Glomerular endothelial cell (primary cell): ENCODE results near the gene HRAS. TPM values are rescaled to one million over a fixed set of nuclear protein-coding genes. Genes with fewer than 3 reads are reported as not detected.
"Not testable (repeated sequence)": the region's sequence is repeated elsewhere in the genome, so short reads cannot be mapped to it uniquely, and the experiment has no call there.

ENCODE experiments used
- DNase-seq: peaks from one replicate; pipeline ENCODE4 v3.0.0-alpha.2; 2011; ENCODE audit warnings: low read depth, low spot score; ENCODE audit errors: extremely low read depth
- total RNA-seq: library from RNA; depleted of rRNA; stranded (reverse); fragments of >200 nt; gene quantifications from 2 replicates; pipeline ENCODE4 v1.2.3, GENCODE V29; 2015

HRAS gene
- total RNA-seq: 47.5 and 60.5 TPM in 2 replicates

DNA sequence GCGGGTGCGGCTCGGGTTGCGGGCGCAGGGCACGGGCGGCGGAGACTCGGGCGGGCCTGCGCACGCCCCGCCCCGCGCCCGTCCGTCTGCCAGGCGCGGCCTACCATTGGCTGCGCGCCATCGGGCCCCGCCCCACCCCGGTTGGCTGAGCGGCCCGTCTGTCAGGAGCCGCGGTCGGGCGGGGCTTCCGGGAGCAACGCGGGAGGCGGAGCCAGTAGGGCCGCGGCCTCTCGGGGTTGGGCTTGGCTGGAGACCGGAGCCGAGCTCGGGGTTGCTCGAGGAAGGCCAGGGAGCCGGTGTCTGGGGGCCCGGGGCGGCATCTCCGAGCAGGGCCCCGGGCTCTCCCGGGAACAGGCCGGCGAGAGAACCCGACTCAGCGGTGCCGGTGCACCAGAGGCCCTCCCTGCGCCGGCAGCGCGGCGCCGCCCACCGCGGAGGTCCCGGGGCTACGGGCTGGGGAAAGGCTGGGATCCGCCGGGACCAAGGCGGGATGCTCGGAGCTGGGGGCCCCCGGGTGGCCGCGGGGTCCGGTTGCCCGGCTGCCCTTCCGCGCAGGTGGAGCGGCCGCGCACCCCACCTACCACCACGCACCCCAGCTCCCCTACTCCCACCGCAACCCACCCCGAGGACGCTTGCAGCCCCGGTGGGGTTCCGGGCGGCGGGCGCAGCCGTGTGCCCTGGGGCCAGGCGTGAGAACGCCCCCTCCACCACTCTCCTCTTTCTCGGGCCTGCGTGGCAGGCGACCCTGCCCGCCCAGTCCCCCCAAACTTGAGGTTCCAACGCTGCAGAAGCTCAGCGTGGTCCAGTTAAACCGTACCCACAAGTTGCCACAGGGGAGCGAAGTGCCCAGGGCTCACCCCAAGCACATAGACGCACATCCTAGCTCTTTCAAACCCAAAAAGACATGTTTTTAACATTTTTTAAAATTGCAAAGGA lies at the start of gene HRAS:
Gene HRAS (minus strand): TSS at position 58 of the 936 bp plus-strand sequence.
- DNase-seq: peak; percentile 14

DNA sequence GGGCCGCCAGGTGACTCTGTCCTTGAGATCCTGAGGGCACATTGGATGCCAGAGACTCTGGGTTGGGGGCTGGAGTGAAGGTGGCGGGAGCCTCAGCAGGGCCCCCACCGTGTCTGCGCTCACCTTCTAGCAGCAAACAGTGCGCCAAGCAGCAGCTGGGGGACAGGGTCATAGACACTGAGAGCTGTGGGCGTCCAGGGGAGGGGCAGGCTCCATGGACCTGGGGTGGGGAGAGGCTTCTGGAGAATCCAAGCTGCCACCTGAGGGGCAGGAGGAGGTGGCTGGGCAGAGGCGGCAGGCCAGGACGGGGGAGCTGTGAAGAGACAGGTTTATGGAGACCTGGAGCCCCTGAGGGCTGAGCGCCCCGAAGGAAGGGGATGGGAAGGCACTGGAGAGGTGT lies 48.9 kb upstream of the HRAS start:
- DNase-seq: no peak

DNA sequence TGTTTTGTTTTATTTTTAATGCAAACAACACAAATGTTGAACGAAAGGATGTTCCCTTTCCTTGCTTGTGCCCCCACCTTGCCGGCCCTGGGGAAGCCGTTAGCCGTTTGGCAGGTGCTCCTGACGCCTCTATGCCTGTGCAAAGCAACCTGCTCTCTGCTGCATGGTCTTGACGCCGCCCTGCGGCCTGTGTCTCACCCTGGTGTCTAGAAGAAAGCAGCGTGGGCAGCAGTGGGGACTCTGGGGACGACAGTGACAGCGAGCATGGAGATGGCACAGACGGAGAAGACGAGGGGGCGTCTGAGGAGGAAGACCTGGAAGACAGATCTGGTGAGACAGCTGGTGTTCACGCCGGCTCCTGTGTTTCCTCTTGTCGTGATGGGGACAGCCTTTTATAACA lies 46.4 kb upstream of the HRAS start:
- DNase-seq: no peak

DNA sequence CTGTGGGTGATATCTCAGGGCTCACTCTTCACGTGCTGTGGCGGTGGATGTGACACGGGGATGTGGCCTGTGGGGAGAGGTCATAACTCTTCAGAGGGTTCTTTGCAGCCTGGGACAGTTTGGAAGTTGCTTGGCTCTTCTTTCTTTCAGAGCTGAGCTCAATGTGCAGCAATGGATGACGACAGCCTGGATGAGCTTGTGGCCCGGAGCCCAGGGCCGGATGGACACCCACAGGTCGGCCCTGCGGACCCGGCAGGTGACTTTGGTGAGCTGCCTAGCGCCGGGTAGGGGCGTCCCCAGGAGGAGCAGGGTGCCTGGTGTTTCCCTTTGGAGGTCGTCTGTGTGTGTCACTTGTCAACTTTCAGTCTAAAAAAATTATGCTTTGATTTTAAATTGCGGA lies 46.0 kb upstream of the HRAS start:
- no peak for DNase-seq

DNA sequence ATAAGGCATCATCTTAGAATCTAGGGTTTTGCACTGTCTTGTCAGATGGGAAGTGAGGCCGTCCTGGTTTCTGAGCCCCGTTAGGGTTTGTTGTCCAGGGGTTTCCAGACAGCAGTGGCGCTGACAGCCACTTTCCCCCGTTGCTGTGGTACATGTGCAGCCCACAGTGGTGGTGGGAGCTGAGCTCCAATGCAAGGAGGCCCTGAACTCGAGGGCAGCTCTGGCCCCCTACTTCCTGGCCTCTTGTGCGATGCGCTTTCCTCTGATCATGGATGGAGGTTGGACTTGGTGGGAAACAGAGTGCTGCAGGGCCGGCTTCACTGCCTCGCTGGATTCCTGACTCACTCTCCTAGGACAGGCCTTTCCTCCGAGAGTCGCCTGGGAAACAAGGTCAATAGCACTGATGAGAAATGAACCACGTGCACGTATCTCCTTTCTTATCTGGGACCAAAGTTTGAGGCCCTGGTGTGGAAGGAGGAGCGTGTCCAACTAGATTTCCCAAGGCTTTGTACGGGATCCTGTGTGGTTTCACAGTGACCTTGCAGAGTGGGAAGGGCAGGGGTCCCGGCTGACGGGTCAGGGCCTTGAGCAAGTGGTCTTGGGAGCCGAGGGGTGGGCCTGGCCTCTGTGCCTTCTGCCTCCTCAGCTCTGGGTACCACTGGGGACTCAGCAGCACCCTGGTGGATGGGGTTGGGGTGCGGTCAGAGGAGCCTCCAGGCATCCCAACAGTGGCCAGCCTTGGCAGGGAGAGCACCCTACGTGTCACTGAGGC lies 44.6 kb upstream of the HRAS start:
- no peak for DNase-seq

DNA sequence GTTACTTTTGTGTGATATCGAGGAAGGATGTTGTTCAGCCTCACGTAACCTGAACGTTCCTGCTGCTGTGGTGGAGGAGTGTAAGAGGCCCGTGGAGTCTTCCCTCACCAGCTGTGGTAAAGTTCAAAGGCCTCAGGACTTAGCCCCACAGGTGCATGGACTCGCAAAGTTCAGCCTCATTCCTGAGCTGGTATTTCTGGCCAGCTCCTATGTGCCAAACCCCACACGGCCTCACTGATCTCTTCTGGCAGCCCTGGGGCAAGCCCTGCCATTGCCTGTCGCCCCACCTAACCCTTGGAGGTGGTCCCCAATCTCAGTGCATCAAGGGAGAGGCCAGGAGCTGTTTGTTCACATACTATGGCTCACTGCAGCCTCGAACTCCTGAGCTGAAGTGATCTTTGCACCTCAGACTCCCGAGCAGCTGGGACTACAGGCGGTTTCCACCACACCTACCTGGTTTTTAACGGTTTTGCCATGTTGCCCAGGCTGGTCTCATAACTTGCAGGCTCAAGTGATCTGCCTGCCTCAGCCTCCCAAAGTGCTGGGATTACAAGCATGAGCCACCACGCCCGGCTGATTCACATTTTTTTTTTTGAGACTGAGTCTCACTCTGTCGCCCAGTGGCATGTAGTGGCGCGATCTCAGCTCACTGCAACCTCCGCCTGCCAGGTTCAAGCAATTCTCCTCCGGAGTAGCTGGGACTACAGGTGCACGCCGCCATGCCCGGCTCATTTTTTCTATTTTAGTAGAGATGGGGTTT lies 43.1 kb upstream of the HRAS start:
- no peak for DNase-seq

DNA sequence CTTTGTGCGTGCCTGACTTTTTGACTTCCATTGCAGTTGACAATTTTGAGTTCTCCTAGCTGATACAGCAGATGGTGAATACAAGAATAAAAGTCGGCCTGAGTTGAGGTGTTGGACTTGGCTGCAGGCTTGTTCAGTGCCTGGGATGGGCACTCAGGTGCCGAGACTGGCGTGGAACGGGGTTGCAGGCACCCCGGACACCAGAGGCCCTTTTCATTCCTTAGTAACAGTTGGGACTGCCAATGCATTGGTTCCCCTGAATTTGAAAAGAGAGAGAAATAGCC lies 42.2 kb upstream of the HRAS start:
- no peak for DNase-seq

DNA sequence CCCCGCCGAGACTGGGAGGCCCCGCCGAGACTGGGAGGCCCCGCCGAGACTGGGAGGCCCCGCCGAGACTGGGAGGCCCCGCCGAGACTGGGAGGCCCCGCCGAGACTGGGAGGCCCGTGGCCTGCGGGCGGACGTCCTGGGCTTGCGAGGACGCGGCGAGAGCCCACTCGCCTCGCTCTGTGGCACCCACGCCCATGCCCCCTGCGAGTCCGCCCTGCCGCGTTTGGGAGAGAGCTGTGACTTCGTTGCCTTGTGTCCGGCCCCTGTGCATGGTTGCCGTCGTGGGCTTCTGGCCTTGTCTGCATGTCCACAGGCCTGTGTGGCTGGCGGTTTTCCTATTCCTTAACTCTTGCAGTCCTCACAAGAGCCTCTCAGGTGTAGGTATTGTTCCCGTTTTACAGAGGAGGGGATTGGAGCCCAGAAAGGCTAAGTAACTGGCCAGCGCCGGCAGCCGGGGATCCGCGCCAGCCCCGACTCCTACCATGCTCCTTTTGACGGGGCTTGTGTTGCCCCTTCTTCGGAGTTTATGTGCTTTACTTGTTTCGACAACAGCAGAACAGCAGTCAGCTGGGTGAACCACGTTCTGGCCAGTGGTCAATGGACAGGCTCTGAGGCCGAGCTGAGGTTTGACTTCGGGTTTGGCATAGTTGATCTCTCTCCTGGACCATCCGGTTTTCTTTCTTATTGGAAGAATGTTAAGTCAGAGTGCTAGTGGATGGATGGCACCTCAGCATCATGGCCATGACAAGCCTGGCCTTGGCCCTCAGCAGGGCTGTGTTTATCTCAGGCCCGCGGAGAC lies 41.6 kb upstream of the HRAS start:
- DNase-seq: no peak

DNA sequence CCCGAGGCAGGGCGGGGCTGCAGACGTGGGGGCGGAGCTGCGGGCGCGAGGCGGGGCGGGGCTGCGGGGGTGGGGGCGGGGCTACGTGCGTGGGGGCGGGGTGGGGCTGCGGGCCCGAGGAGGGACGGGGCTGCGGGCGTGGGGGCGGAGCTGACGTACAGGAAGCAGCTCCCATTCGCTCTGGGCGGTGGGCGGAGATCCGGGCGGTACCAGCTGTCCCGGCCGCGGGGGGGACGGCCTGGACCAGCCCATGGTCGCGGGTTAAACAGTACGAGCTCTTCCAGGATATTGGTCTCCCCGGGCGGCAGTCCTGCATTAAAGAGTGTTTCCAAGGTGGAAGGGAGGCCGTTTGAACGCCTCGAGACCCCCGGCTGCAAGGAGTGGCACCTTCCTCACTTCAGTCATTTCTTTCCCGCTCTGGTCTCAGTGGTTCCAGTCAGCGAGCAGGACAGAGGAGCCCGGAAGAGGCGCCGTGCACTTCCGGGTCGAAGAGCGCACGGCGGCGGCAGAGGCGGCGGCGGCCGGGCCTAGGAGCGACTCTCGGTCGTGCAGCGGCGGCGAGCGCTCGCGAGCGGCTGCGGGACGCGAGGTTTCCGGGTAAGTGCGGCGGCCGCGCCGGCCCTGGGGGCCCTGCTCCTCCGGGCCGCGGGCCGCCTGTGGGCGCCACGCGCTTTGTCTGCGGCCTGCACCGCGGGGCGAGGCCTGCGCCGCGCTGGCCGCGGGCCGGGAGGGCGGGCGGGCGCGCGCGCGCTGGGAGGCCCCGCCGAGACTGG lies 40.8 kb upstream of the HRAS start, which contains the start of gene PHRF1:
Gene PHRF1 (plus strand): TSS at position 475 of the 773 bp plus-strand sequence. CDS start 5,043 bp downstream, outside the sequence.
- peak; percentile 72 for DNase-seq

DNA sequence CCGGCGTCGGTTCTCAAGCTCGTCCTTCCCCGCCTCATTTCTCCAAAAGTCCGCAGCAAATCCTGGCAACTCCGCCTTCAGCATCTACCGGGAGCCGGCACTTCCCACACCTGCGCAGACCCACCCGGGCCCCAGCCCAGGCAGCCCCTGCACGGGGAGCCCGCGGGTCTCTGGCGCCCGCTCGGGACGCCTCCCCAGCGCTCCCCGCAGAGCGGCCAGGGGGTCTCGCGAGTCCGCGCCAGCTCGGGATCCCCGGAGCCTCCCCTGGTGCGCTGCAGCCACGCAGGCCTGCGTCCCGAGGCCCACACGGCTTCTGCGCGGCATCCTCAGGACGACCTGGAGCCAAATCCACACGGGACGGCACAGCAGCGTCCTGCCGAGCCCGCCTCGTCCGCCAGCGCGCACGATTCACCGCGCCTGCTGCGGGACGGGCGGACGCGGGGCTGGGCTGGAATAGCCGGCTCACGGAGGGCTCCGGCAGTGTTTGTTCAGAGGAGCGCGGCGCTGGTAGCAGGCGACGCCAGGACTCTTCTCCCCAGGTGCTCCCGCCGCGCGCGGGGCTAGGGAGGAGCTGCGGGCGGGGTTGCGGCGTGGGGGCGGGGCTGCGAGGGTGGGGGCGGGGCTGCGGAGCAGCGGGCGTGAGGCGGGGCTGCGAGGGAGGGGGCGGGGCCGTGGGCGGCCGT lies 40.1 kb upstream of the HRAS start:
- DNase-seq: no peak

DNA sequence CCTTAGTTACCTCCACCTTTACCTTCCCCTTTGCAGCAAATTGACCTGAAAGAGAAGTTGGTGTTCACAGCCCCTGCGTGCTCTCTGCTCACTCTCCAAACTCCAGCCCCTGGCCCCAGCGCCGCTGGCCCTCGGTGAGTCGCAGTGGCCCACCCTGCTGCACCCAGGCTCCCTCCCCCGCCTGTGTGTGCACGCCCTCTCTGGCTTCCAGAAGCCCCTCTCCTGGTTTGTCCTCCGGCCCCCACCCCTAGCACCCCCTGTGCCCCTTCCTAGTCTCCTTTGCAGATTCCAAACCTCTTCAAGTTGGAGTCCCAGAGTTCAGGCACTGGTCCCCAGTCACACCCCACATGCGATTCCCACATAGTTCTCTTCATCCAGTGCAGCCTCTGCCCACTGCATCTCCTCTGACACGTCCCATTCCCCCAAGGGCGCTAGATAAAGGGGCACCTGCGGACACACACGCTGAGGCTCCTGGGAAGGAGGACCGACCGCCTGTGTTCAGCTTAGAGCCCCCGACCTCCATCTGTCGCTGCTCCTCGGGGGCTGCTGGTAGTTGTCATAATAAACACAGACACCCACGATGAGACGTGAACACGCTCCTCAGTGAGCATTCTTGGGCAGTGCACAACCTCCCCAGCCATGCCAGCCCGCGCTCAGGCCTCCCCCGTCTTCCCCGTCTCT lies 39.4 kb upstream of the HRAS start:
- DNase-seq: no peak

DNA sequence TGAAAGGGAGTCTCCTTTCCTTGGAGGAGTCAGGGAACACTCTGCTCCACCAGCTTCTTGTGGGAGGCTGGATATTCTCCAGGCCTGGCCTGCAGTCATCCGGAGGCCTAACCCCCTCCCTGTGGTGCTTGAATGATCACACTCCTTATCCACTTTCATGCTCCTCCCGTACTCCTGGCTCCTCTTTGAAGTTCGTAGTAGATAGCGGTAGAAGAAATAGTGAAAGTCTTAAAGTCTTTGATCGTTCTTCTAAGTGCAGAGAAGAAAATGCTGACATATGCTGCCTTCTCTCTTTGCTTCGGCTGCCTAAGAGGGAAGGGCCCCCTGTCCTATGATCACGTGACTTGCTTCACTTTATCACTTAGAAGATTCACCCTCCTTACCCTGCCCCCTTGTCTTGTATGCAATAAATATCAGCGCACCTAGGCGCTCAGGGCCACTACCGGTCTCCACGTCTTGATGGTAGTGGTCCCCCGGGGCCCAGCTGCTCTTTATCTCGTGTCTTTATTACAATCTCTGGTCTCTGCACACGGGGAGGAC lies 38.7 kb upstream of the HRAS start:
- not testable (repeated sequence) for DNase-seq

DNA sequence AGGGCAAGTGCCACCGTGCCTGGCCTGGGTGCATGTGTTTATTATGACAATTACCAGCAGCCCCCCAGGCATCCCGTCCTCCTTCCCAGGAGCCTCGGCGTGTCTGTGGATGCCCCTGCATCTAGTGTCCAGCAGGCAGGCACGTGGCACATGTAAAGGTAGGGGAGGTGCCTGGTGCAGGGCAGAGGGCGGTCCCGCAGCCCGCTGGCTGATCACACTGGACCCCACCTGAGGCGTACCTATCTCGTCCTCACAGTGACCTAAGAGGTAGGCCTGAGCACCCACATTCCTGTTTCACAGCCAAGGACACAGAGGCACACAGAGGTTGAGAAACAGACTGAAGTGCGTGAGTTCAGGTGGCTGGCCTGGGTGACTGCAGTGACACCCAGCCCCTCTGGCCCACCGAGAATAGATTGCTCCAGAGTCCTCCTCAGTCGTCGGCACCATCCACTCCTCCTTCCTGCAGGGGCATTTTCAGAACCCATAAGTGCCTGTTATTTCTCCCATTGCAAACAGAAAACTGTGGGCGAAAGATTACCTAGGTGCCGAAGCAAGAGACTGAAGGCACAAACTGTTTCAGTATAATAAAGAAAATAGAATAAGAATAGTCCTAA lies 37.9 kb upstream of the HRAS start:
- DNase-seq: no peak

DNA sequence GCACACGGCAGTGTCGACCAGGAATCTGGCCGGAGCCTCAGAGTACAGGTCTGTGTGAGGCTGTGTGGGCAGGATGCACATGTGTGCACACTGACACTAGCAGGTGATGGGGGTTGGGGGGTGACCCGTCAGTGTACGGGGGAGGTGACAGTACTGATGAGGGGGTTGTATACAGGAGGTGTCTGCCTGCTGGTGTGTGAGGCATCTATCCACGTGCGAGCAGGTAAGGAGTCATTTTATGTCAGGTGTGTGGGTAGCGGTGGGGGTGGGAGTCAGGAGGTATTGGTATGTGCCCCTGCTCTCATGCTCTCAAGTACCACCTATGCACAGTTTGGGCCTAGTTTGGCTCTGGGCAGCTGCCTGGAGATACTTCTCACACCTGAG lies 36.4 kb upstream of the HRAS start:
- no peak for DNase-seq

DNA sequence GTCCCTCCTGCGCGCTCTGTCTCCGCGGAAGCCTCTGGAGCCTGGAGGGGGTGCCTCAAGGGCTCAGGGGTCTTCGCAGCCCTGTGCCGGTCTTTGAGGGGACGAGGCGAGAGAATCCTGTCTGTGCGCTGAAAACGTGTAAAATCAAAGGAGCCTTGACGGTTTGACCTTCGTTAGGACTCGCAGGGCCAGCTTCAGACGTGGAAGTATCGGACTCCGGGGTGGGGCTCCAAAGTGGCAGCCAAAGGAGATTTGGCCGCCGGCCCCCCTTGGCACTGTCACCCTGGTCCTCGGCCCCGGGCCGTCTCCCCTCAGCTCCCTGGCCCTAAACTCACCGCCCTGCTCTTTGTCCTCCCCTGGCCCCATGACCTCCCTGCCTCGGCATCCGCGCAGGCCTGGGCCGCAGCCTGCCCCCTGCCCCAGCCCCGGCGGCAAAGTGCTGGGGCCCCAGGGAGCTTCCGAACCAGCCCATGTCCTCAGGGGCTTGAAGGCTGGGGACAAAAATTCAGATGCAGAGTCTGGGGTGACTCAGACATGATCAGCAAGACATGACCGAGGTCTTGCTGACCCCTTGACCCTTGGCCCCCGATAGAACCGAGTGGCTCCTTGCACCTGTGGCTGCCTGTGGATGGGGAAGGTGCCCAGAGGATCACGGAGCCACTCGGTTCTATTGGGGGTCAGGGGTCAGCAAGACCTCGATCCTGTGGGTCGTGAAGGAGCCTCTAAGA lies 33.9 kb upstream of the HRAS start:
- DNase-seq: no peak

DNA sequence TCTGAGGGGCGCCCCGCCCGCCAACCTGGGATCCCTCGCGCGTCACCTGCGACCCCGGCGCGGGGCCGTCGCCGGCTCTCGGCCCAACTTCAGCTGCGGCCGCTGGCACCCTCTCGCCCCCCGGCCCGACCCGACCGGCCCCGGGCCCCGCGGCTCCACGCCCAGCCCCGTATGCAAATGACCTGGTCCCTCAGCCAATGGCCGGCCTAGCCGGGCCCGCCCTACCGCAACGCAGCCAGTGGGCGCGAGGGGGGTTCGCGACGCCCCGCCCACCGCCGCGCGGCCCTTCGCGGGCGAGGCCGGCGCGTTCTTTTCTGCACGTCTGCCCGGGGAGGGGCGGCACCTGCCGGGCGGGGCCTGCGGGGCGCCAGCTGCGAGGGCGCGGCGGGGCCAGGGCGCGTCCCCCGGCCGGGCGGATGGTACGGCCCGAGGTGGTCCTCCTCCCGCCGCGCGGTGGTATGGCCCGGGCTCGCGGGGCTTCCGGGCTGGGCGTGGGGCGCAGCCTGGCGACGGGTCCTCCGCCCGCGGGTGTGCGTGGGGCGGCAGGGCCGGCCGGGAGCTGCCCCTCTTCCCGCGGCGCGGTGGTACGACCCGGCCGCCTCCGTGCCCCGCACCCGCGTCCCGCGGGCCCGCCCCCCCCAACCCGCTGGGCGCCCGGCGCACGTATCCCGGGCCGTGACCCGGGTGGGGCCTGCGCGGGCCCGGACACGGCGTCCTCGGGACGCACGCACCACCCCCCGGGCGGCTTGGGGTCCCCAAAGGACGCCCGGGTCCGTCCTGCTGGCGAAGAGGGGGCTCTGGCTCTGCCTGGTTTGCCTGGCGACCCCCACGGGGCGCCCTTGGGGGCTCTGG lies 33.2 kb upstream of the HRAS start:
- DNase-seq: no peak
